ENCODE results near the gene HDAC9. TPM values are rescaled to one million over a fixed set of nuclear protein-coding genes. Genes with fewer than 3 reads are reported as not detected.

The HDAC9 gene
- total RNA-seq, 2 experiments from 2014 or later: 1.5 to 3.0 TPM

- Mint-ChIP-seq H3K4me1 (ENCODE audit: low read depth) (no peaks in the 10 kb centered on the region), H3K27ac (no peak overlapping the region), H3K4me3 (no peak overlapping the region), H3K36me3 (ENCODE audit: low read depth) (no peaks in the 10 kb centered on the region), H3K27me3 (no peaks in the 10 kb centered on the region), H3K9me3 (peaks cover 1% of the 10 kb centered on the region)
- TF ChIP-seq CTCF (IDR thresholded peaks at IDR 0.05): no peak
- DNase-seq (no peak), ATAC-seq (no peak)
- CTCF ChIA-PET: no interaction called here
- POLR2A ChIA-PET: no interaction called here
- intact Hi-C loops (cut with micrococcal nuclease): no loop called here
These were observed 400.9 kb downstream of the HDAC9 start for GRCh38 chr7:18896343-18896975.

- H3K27me3 Mint-ChIP-seq: no peaks in the 10 kb centered on the region
- H3K4me1 Mint-ChIP-seq (ENCODE audit: low read depth): no peaks in the 10 kb centered on the region
- H3K36me3 Mint-ChIP-seq (ENCODE audit: low read depth): no peaks in the 10 kb centered on the region
- H3K27ac Mint-ChIP-seq: no peak overlapping the region
- no peak overlapping the region for H3K4me3 Mint-ChIP-seq
- no peak for DNase-seq
- CTCF ChIA-PET: no interaction called here
- POLR2A ChIA-PET: no interaction called here
- peaks cover 1% of the 10 kb centered on the region for H3K9me3 Mint-ChIP-seq
- ATAC-seq: no peak
- no peak for TF ChIP-seq CTCF (IDR thresholded peaks at IDR 0.05)
- intact Hi-C loops (cut with micrococcal nuclease): no loop called here
These were observed 404.7 kb downstream of the HDAC9 start for GRCh38 chr7:18900236-18900635.

- Mint-ChIP-seq H3K36me3 (ENCODE audit: low read depth) (no peaks in the 10 kb centered on the region), H3K27me3 (no peaks in the 10 kb centered on the region), H3K4me3 (no peak overlapping the region), H3K9me3 (peaks cover 1% of the 10 kb centered on the region), H3K27ac (no peak overlapping the region), H3K4me1 (ENCODE audit: low read depth) (no peaks in the 10 kb centered on the region)
- no peak for ATAC-seq
- ChIA-PET POLR2A (no interaction called here), CTCF (no interaction called here)
- no peak for DNase-seq
- intact Hi-C loops (cut with micrococcal nuclease): no loop called here
- TF ChIP-seq CTCF (IDR thresholded peaks at IDR 0.05): no peak
These were observed 405.3 kb downstream of the HDAC9 start for GRCh38 chr7:18900803-18901202.

GRCh38 chr7:18901351-18901750 lies 405.8 kb downstream of the HDAC9 start:
- ChIA-PET CTCF (no interaction called here), POLR2A (no interaction called here)
- no peak overlapping the region for H3K27ac Mint-ChIP-seq
- no peaks in the 10 kb centered on the region for H3K4me1 Mint-ChIP-seq (ENCODE audit: low read depth)
- no peaks in the 10 kb centered on the region for H3K36me3 Mint-ChIP-seq (ENCODE audit: low read depth)
- DNase-seq (no peak), ATAC-seq (no peak)
- no peak for TF ChIP-seq CTCF (IDR thresholded peaks at IDR 0.05)
- H3K4me3 Mint-ChIP-seq: no peak overlapping the region
- H3K9me3 Mint-ChIP-seq: peaks cover 2% of the 10 kb centered on the region
- intact Hi-C loops (cut with micrococcal nuclease): no loop called here
- no peaks in the 10 kb centered on the region for H3K27me3 Mint-ChIP-seq

GRCh38 chr7:18901982-18902421 lies 406.5 kb downstream of the HDAC9 start:
- no peak for ATAC-seq
- H3K27me3 Mint-ChIP-seq: no peaks in the 10 kb centered on the region
- no peaks in the 10 kb centered on the region for H3K36me3 Mint-ChIP-seq (ENCODE audit: low read depth)
- H3K9me3 Mint-ChIP-seq: peaks cover 6% of the 10 kb centered on the region
- POLR2A ChIA-PET: no interaction called here
- no peak overlapping the region for H3K27ac Mint-ChIP-seq
- CTCF ChIA-PET: no interaction called here
- H3K4me1 Mint-ChIP-seq (ENCODE audit: low read depth): no peaks in the 10 kb centered on the region
- no peak overlapping the region for H3K4me3 Mint-ChIP-seq
- TF ChIP-seq CTCF (IDR thresholded peaks at IDR 0.05): no peak
- intact Hi-C loops (cut with micrococcal nuclease): no loop called here
- DNase-seq: no peak

All from activated CD8-positive, alpha-beta T cell treated with anti-CD3 and anti-CD28 coated beads for 36 hours (primary cell).